Uterus (tissue), 2 donors: ENCODE measurements around the gene ANAPC7.

Experiments used
- POLR2A ChIP-seq, 2 donors: fragments of 450-650 bp; IDR thresholded peaks; one replicate each; pipeline ENCODE4 v1.6.1; 2016; ENCODE audit warnings: antibody characterized with exemption in 2 of 2, mild to moderate bottlenecking in 1 of 2, moderate library complexity in 1 of 2
- TF ChIP-seq, protein P1 (sequence below), 4 experiments: fragments of 200-600 bp in 2 of 4; fragments of 450-650 bp in 2 of 4; sonication (generic) in 2 of 4; IDR thresholded peaks; one replicate each; pipeline ENCODE4 v1.5.1; 2016 to 2019; ENCODE audit warnings: antibody characterized with exemption in 4 of 4, mild to moderate bottlenecking in 2 of 4, moderate library complexity in 1 of 4

DNA sequence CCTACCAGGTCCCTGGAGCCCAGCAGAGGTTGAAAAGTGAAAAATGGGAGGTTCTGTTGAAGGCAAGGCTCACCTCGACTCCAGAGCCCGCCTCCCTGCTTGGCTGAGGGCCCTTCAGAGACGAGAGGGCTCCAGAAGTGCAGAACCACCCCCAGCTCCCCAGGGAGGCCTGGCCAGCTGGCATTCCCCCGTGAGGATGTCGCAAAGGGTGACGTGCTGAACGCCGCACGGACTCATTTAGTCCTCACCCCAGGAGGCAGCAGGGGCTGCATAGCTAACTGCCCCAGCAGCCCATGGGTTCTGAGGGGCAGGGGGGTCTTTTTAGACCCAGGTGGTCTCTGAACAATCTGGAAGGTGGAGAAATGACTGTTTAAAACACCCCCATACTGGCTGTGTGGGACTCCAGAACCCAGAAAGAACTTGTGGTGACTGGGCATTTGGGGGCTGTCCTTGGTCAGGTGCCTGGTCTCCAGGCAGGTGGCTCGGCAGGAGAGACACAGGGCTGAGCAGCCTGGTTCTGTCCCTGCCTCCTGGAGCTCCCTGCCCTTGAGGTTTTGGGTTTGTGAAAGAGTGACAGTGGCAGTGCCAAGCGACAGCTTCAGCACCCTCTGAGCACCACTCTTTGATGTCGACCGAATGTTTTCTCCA, 32.0 kb downstream of the ANAPC7 start:
- TF ChIP-seq, protein P1, sequence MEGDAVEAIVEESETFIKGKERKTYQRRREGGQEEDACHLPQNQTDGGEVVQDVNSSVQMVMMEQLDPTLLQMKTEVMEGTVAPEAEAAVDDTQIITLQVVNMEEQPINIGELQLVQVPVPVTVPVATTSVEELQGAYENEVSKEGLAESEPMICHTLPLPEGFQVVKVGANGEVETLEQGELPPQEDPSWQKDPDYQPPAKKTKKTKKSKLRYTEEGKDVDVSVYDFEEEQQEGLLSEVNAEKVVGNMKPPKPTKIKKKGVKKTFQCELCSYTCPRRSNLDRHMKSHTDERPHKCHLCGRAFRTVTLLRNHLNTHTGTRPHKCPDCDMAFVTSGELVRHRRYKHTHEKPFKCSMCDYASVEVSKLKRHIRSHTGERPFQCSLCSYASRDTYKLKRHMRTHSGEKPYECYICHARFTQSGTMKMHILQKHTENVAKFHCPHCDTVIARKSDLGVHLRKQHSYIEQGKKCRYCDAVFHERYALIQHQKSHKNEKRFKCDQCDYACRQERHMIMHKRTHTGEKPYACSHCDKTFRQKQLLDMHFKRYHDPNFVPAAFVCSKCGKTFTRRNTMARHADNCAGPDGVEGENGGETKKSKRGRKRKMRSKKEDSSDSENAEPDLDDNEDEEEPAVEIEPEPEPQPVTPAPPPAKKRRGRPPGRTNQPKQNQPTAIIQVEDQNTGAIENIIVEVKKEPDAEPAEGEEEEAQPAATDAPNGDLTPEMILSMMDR (IDR thresholded peaks at IDR 0.05), result no peak
- no peak for TF ChIP-seq POLR2A (IDR thresholded peaks at IDR 0.05)
